ENCODE results near the gene TNNC2. TPM values are rescaled to one million over a fixed set of nuclear protein-coding genes. Genes with fewer than 3 reads are reported as not detected.
A peak's percentile ranks its signal among the peaks of the same experiment; 100 is the strongest.

Gene TNNC2
- total and polyA plus RNA-seq, 2 of the 8 experiments (the other 6 are each of a cell fraction or from before 2014, with no cell fraction given), result 5.7 to 7.6 TPM

DNA sequence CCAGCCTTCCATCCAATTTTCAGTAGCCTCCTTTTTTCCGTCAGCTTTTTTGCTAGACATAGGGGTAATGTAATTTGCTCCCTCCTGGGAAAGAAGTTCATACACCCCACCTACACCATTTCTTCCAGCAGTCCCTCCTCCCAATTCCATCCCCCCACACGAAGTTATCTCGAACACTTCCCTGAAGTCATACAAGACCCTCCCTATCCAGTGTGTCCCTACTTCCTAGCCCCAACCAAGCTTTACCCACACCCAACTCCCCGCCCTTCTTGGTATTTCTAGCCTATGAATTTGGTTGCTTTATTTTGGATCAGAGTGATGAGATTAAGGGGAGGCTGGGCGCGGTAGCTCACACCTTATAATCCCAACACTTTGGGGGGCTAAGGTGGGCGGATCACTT, 13.6 kb downstream of the TNNC2 start:
- FAIRE-seq (no peak), DNase-seq (ENCODE audit: low read depth in 1 of 2, low spot score in 2 of 2) (no peak)
- no peak overlapping the region for H2BK12ac ChIP-seq (ENCODE audit: low read depth, low read length)
- H3K4me2 ChIP-seq (ENCODE audit: insufficient read depth in 1 of 2, low read depth in 2 of 2, low read length in 2 of 2), result peak overlapping the region; percentile 80 to 93
- peaks cover 9% of the 10 kb centered on the region; the same call in 1 of the 2 replicates for H3K23me2 ChIP-seq (ENCODE audit: low read depth, low read length)
- H2BK20ac ChIP-seq (ENCODE audit: low read length), result no peak overlapping the region
- ChIA-PET CTCF (ENCODE audit: partially characterized antibody) (interaction anchor here (0.6 to 2.3 kb wide), 12 partner anchors 12 to 364 kb away, joined by 3 to 13 read pairs (median 3); no protein-coding TSS in a partner anchor), POLR2A (ENCODE audit: partially characterized antibody) (interaction anchor here (0.7 to 10.4 kb wide), 22 partner anchors 10 to 266 kb away, joined by 3 to 96 read pairs (median 4); partner anchors contain the start of genes ACOT8, CTSA, EPPIN and NEURL2)
- no peak overlapping the region for H3K23ac ChIP-seq (ENCODE audit: insufficient read length)
- no peak overlapping the region for H3K14ac ChIP-seq (ENCODE audit: insufficient read length)
- no peaks in the 10 kb centered on the region for H3K27me3 ChIP-seq (replicated peaks in 1 of 4; ENCODE audit: control insufficient read depth in 3 of 4, extremely low read depth in 1 of 4, insufficient read depth in 3 of 4, low read length in 3 of 4)
- H4K8ac ChIP-seq (ENCODE audit: extremely low read depth, insufficient read depth, low read length), result no peak overlapping the region
- peak overlapping the region; percentile 66 to 88 (median 80) for H3K9ac ChIP-seq (replicated peaks in 1 of 4; ENCODE audit: extremely low read depth in 1 of 4, low read depth in 3 of 4, low read length in 3 of 4)
- no peaks in the 10 kb centered on the region for H3K9me3 ChIP-seq (ENCODE audit: insufficient read depth in 2 of 2, low read depth in 1 of 2, low read length in 1 of 2)
- no peak overlapping the region for H3K4ac ChIP-seq (replicated peaks; ENCODE audit: insufficient read length, low read depth, low read length)
- no peak overlapping the region for H3K18ac ChIP-seq (ENCODE audit: extremely low read depth, low read length)
- no peak overlapping the region for H2BK5ac ChIP-seq (ENCODE audit: low read depth, low read length)
- H2AK5ac ChIP-seq (ENCODE audit: low read depth, low read length), result peak overlapping the region; percentile 93; the same call in 1 of the 2 replicates
- no peak overlapping the region for H4K5ac ChIP-seq (ENCODE audit: insufficient read length, low read depth, low read length)
- 0 out of 3 replicates have a peak, but pooled peaks of 1 of the 2 experiments have one; percentile 23 for TF ChIP-seq POLR2A (IDR thresholded peaks at IDR 0.05; ENCODE audit: control extremely low read depth in 1 of 2, low read depth in 2 of 2, low read length in 2 of 2)
- no peak for TF ChIP-seq MAX (IDR thresholded peaks at IDR 0.05)
- no peak for TF ChIP-seq TBP (IDR thresholded peaks at IDR 0.05; ENCODE audit: low read depth, low read length)
- no peak for TF ChIP-seq KDM4A (IDR thresholded peaks at IDR 0.05; ENCODE audit: low read depth, low read length, severe bottlenecking)
- no peak for TF ChIP-seq KDM5A (IDR thresholded peaks at IDR 0.05; ENCODE audit: low read length)
- no peak for TF ChIP-seq SP2 (IDR thresholded peaks at IDR 0.05; ENCODE audit: low read length)
- peaks cover 18 to 59% (median 37%) of the 10 kb centered on the region in 4 experiments for H3K36me3 ChIP-seq (ENCODE audit: control insufficient read depth in 2 of 4, insufficient read depth in 4 of 4, low read length in 3 of 4)
- no peak overlapping the region for H2AFZ ChIP-seq (ENCODE audit: low read length)
- H2BK120ac ChIP-seq (replicated peaks; ENCODE audit: low read depth, low read length), result no peak overlapping the region
- peak overlapping the region; percentile 3 for H3K56ac ChIP-seq (replicated peaks; ENCODE audit: insufficient read length, low read depth, low read length)
- peaks cover 5% of the 10 kb centered on the region for H3K79me1 ChIP-seq (ENCODE audit: low read depth, low read length)
- H3K4me3 ChIP-seq (ENCODE audit: extremely low read depth in 1 of 4, insufficient read depth in 2 of 4, low read depth in 3 of 4, low read length in 4 of 4), result peak overlapping the region; percentile 91 to 100 (median 98)
- H2BK15ac ChIP-seq (ENCODE audit: low read length), result no peak overlapping the region
- H3K79me2 ChIP-seq (ENCODE audit: control insufficient read depth in 1 of 2, insufficient read depth in 2 of 2, low read length in 2 of 2), result peaks cover 7 to 20% of the 10 kb centered on the region in 2 experiments
- H3K27ac ChIP-seq (ENCODE audit: low read depth, low read length), result no peak overlapping the region
- peaks cover 0 to 4% (median 2%) of the 10 kb centered on the region in 4 experiments; a peak in 3 of 7 replicates for H3K4me1 ChIP-seq (replicated peaks in 1 of 4; ENCODE audit: control insufficient read depth in 3 of 4, insufficient read depth in 4 of 4, low read length in 3 of 4)
- peaks cover 5 to 7% of the 10 kb centered on the region in 2 experiments for H4K20me1 ChIP-seq (replicated peaks in 1 of 2; ENCODE audit: control insufficient read depth in 1 of 2, insufficient read depth in 2 of 2, low read length in 2 of 2)
- no peak overlapping the region for H4K91ac ChIP-seq (replicated peaks; ENCODE audit: insufficient read length, low read length)
- WGBS, 2 experiments (ENCODE audit: extremely low coverage in 1 of 2, insufficient coverage in 1 of 2, insufficient read length in 1 of 2, insufficient replicate concordance in 2 of 2, low coverage in 1 of 2, low lambda C conversion rate in 2 of 2, missing lambda C conversion rate in 1 of 2), result 66% methylated on average over 7 of the region's 7 CpGs; no CpG with 5 or more reads in 1 of the 2 experiments

All from H1 (cell line).